Astrocyte (in vitro differentiated cells and primary cell): ENCODE results near the gene CDC45. TPM values are rescaled to one million over a fixed set of nuclear protein-coding genes. Genes with fewer than 3 reads are reported as not detected.
"Not testable (repeated sequence)": the region's sequence is repeated elsewhere in the genome, so short reads cannot be mapped to it uniquely, and the experiment has no call there.

Experiments used
- DNase-seq: peaks from one replicate; pipeline ENCODE4 v3.0.0-alpha.2; 2010; ENCODE audit warnings: low read depth
- FAIRE-seq: peaks from 2 replicates; lab custom pipeline; 2011; peaks lifted over from hg19 to GRCh38; lab: Jason Lieb, UNC
- H2AFZ ChIP-seq: 2 replicates; pipeline ENCODE4 v1.6.0; 2012; ENCODE audit warnings: low read depth, low read length, inconsistent platforms
- H3K27ac ChIP-seq: 2 replicates; pipeline ENCODE4 v1.5.1; 2011; ENCODE audit warnings: low read depth, low read length, inconsistent platforms
- H3K27me3 ChIP-seq: 2 replicates; pipeline ENCODE4 v1.6.0; 2011; ENCODE audit warnings: low read length, inconsistent platforms; ENCODE audit not compliant: insufficient read depth
- H3K36me3 ChIP-seq: 2 replicates; pipeline ENCODE4 v1.5.1; 2011; ENCODE audit warnings: low read length, inconsistent platforms; ENCODE audit not compliant: insufficient read depth
- H3K4me1 ChIP-seq: 2 replicates; pipeline ENCODE4 v1.5.1; 2011; ENCODE audit warnings: low read length, inconsistent platforms; ENCODE audit not compliant: insufficient read depth
- H3K4me2 ChIP-seq: 2 replicates; pipeline ENCODE4 v1.6.0; 2012; ENCODE audit warnings: low read length, inconsistent platforms
- H3K4me3 ChIP-seq: 2 replicates; pipeline ENCODE4 v1.5.1; 2011; ENCODE audit warnings: low read depth, mild to moderate bottlenecking, low read length, inconsistent platforms; ENCODE audit not compliant: insufficient read depth
- H3K79me2 ChIP-seq: 2 replicates; pipeline ENCODE4 v1.6.0; 2012; ENCODE audit warnings: mild to moderate bottlenecking, low read length, inconsistent platforms; ENCODE audit not compliant: insufficient read depth
- H3K9ac ChIP-seq: 2 replicates; pipeline ENCODE4 v1.6.0; 2012; ENCODE audit warnings: mild to moderate bottlenecking, low read length, inconsistent platforms
- H3K9me3 ChIP-seq: 2 replicates; pipeline ENCODE4 v1.5.1; 2012; ENCODE audit warnings: low read depth, mild to moderate bottlenecking, low read length, inconsistent platforms; ENCODE audit not compliant: insufficient read depth
- H4K20me1 ChIP-seq: 2 replicates; pipeline ENCODE4 v1.6.0; 2012; ENCODE audit warnings: low read length, inconsistent platforms; ENCODE audit not compliant: insufficient read depth
- H3K27ac Mint-ChIP-seq: one replicate; pipeline ENCODE4 v1.8.0; 2021; ENCODE audit warnings: mild to moderate bottlenecking, mixed read lengths; ENCODE audit not compliant: unreplicated experiment
- H3K27me3 Mint-ChIP-seq: one replicate; pipeline ENCODE4 v1.8.0; 2021; ENCODE audit warnings: low read depth, mixed read lengths; ENCODE audit not compliant: unreplicated experiment
- H3K36me3 Mint-ChIP-seq: one replicate; pipeline ENCODE4 v1.8.0; 2021; ENCODE audit warnings: low read depth, mixed read lengths; ENCODE audit not compliant: unreplicated experiment
- H3K4me1 Mint-ChIP-seq: one replicate; pipeline ENCODE4 v1.8.0; 2021; ENCODE audit warnings: low read depth, mixed read lengths; ENCODE audit not compliant: unreplicated experiment
- H3K4me3 Mint-ChIP-seq: one replicate; pipeline ENCODE4 v1.8.0; 2021; ENCODE audit warnings: mild to moderate bottlenecking, moderate library complexity, mixed read lengths; ENCODE audit not compliant: unreplicated experiment
- H3K9me3 Mint-ChIP-seq: one replicate; pipeline ENCODE4 v1.8.0; 2021; ENCODE audit warnings: mild to moderate bottlenecking, mixed read lengths; ENCODE audit not compliant: unreplicated experiment
- EZH2 ChIP-seq: IDR thresholded peaks from 2 replicates; pipeline ENCODE4 v1.6.1; 2012; ENCODE audit warnings: mild to moderate bottlenecking, low read length, inconsistent platforms; ENCODE audit not compliant: insufficient read depth
- total RNA-seq: library from RNA; stranded (reverse); gene quantifications from 2 replicates; pipeline ENCODE4 v1.2.1, GENCODE V29; 2021
- TF ChIP-seq, protein P1 (sequence below): IDR thresholded peaks from 2 replicates; pipeline ENCODE4 v1.5.1; 2011; ENCODE audit warnings: low read depth, mild to moderate bottlenecking, inconsistent platforms, low read length, moderate library complexity; ENCODE audit not compliant: insufficient read depth

Gene CDC45
- total RNA-seq, 1 donor from 2014 or later, result 2.1 TPM

DNA sequence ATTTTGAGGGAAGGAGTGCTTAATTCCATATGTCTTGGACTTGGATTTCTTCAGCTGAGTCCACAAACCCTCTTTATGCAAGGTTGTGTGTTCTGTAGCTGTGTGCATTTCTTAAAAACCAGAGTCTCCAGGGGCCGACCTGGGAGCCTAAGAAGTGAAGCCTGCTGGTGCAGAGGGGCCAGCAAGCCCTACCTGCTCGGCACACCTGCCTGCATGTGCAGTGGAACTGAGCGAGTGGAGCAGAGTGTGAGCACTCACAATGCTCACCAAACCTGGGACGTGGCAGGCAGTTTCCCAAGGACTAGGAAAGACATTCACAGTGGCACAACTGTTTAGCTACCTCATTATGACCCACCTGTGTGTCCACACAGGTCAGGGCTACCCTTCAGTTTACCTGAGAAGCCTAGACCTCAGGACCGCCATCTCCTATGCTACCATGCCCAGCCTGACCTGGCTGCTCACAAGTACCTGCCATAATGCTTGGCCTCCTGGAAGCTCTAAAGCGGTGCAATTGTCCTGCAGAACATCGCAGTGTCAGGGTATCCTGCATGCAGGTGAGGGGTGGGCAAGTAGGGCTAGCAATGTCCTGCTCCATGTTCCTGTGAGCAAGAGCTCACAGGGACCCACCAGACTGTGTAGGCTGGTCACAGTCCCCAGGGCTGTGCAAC lies 36.0 kb upstream of the CDC45 start:
- peaks cover 7% of the 10 kb centered on the region for H3K36me3 Mint-ChIP-seq
- peaks cover 57% of the 10 kb centered on the region for H4K20me1 ChIP-seq
- no peaks in the 10 kb centered on the region for H3K27me3 Mint-ChIP-seq
- no peaks in the 10 kb centered on the region for H3K9me3 Mint-ChIP-seq
- TF ChIP-seq, protein P1, sequence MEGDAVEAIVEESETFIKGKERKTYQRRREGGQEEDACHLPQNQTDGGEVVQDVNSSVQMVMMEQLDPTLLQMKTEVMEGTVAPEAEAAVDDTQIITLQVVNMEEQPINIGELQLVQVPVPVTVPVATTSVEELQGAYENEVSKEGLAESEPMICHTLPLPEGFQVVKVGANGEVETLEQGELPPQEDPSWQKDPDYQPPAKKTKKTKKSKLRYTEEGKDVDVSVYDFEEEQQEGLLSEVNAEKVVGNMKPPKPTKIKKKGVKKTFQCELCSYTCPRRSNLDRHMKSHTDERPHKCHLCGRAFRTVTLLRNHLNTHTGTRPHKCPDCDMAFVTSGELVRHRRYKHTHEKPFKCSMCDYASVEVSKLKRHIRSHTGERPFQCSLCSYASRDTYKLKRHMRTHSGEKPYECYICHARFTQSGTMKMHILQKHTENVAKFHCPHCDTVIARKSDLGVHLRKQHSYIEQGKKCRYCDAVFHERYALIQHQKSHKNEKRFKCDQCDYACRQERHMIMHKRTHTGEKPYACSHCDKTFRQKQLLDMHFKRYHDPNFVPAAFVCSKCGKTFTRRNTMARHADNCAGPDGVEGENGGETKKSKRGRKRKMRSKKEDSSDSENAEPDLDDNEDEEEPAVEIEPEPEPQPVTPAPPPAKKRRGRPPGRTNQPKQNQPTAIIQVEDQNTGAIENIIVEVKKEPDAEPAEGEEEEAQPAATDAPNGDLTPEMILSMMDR, result no peak
- no peak for TF ChIP-seq EZH2
- no peak overlapping the region for H3K4me3 ChIP-seq
- H3K27ac Mint-ChIP-seq, result no peak overlapping the region
- DNase-seq (no peak), FAIRE-seq (no peak)
- H3K79me2 ChIP-seq, result peaks cover 78% of the 10 kb centered on the region
- H3K36me3 ChIP-seq, result peaks cover 6% of the 10 kb centered on the region
- peaks cover 13% of the 10 kb centered on the region for H3K4me1 Mint-ChIP-seq
- H3K4me3 Mint-ChIP-seq, result no peak overlapping the region
- no peak overlapping the region for H2AFZ ChIP-seq
- no peak overlapping the region for H3K4me2 ChIP-seq
- no peak overlapping the region for H3K27ac ChIP-seq
- H3K4me1 ChIP-seq, result peaks cover 12% of the 10 kb centered on the region
- H3K9me3 ChIP-seq, result no peaks in the 10 kb centered on the region
- no peaks in the 10 kb centered on the region for H3K27me3 ChIP-seq
- H3K9ac ChIP-seq, result no peak overlapping the region

DNA sequence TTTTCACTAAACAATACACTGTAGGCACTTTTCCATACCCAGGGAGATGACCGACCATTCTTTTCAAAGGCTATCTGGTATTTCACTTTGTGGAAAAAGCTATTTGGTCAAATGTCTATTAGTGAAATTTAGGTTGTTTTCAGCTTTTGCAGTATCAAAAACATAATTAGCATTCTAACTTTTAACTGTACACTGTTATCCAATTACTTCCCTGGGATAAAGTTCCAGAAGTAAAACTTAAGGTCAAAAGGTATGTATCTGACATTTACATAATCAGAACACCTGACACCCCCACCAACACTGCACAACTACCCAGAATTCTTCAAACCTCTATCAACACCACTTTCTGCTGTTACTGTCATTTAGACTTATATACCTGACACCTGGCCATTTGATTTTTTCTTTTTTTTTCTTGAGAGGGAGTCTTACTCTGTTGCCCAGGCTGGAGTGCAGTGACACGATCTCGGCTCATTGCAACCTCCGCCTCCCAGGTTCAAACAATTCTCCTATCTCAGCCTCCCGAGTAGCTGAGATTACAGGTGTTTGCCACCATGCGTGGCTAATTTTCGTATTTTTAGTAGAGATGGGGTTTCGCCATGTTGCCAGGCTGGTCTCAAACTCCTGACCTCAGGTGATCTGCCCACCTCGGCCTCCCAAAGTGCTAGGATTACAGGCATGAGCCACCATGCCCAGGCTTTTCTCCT lies 34.3 kb upstream of the CDC45 start:
- H3K4me3 ChIP-seq, FAIRE-seq: not testable (repeated sequence)
- H4K20me1 ChIP-seq, result peaks cover 55% of the 10 kb centered on the region

DNA sequence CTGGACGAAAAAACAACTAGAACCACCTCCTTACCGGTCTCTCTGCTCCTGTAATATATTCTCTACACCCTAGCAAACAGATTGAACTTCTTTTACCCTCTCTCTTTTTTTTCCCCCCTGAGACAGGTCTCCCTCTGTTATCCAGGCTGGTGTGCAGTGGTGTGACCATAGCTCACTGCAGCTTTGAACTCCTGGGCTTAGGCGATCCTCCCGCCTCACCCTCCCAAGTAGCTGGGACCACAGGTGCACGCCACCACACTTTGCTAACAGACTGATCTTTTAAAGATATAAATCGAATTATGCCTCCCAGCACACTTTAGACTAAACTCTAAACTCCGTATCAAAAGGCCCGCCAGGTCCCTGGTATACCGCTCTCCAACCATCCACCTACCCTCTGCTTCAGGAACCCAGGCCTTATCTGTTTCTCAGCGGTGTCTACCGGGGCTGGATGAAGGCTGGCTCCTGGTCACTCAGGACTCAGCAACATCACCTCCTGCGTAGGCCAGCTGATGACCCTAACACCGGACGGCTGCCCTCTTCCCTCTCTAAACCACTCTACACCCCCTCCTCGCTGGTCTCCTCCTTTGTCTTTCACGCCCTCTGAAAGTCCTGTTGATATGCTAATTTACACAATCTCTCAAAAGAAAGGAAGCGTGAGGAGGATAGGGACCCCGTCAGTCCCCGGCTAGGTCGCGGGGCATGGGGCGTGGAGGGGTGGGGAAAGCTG lies 33.0 kb upstream of the CDC45 start:
- peaks cover 57% of the 10 kb centered on the region for H3K79me2 ChIP-seq
- peak overlapping the region; percentile 63 for H3K4me3 ChIP-seq
- no peaks in the 10 kb centered on the region for H3K27me3 ChIP-seq
- Mint-ChIP-seq H3K36me3 (peaks cover 4% of the 10 kb centered on the region), H3K4me1 (peaks cover 13% of the 10 kb centered on the region), H3K27me3 (no peaks in the 10 kb centered on the region), H3K27ac (peak overlapping the region; percentile 88), H3K9me3 (no peaks in the 10 kb centered on the region), H3K4me3 (peak overlapping the region; percentile 96)
- peak overlapping the region; percentile 58 for H2AFZ ChIP-seq
- H3K9me3 ChIP-seq, result no peaks in the 10 kb centered on the region
- peak overlapping the region; percentile 83 for H3K9ac ChIP-seq
- FAIRE-seq (no peak), DNase-seq (no peak)
- H3K36me3 ChIP-seq, result peaks cover 22% of the 10 kb centered on the region
- peak overlapping the region; percentile 61 for H3K27ac ChIP-seq
- H3K4me2 ChIP-seq, result peak overlapping the region; percentile 83
- H4K20me1 ChIP-seq, result peaks cover 45% of the 10 kb centered on the region
- peaks cover 12% of the 10 kb centered on the region for H3K4me1 ChIP-seq
- TF ChIP-seq, protein P1, result no peak
- no peak for TF ChIP-seq EZH2

More for the DNA sequence above, 34.3 kb upstream of the CDC45 start:
- H2AFZ ChIP-seq, H3K9ac ChIP-seq, H3K27ac Mint-ChIP-seq, H3K27me3 ChIP-seq, H3K4me2 ChIP-seq, H3K27ac ChIP-seq, H3K36me3 Mint-ChIP-seq, H3K9me3 Mint-ChIP-seq, H3K9me3 ChIP-seq, H3K27me3 Mint-ChIP-seq, DNase-seq: not testable (repeated sequence)
- peak overlapping the region; percentile 75 for H3K4me3 Mint-ChIP-seq
- Histone ChIP-seq H3K79me2 (peaks cover 70% of the 10 kb centered on the region), H3K4me1 (peaks cover 12% of the 10 kb centered on the region), H3K36me3 (peaks cover 14% of the 10 kb centered on the region)
- H3K4me1 Mint-ChIP-seq, result peaks cover 13% of the 10 kb centered on the region
